ENCODE data around the gene EPAS1.

The EPAS1 gene

DNA sequence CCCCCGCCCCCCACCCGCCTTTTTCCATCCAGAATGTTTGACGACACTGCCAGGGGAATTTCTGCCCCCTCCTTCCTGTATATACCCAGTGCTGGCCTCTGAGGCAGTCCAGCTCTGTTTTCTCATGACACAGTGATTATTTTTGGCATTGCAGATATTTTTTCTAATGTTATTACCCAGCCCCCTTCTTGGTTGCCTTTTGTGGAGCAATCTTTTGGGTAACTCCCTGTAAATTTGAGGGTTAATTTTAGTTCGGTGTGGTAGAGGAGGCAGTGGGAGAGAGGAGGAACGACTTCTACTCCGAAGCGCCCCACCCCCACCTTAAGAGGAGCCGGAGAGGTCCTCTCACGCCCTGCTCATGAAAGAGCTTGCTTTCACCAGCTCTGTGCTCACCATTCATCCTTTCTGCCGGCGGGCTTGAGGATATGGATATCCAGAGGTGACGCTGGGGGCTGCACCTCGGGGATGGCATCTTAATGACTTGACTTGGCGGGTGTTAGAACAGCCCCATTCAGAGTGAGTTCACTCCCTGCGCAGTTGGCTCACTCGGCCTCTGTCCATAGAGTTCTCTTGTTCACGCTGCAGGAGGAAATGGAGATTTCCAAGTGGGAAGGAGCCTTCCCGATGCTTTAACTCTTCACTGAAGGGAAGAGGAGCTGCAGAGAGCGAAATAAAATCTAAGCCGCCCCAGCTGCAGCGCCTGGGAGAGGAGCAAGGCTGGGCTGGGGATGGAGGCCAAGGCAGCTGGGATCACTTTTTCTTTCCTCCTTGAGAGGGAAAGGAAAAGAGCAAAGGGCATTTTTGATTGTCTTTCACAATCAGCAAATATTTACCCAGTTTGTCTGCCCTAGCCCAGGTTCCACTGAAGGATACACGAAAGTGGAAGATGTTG lies 38.4 kb downstream of the EPAS1 start:
- peak; percentile 6; the same call in 2 of the 3 replicates for ATAC-seq
- TF ChIP-seq, protein P1, sequence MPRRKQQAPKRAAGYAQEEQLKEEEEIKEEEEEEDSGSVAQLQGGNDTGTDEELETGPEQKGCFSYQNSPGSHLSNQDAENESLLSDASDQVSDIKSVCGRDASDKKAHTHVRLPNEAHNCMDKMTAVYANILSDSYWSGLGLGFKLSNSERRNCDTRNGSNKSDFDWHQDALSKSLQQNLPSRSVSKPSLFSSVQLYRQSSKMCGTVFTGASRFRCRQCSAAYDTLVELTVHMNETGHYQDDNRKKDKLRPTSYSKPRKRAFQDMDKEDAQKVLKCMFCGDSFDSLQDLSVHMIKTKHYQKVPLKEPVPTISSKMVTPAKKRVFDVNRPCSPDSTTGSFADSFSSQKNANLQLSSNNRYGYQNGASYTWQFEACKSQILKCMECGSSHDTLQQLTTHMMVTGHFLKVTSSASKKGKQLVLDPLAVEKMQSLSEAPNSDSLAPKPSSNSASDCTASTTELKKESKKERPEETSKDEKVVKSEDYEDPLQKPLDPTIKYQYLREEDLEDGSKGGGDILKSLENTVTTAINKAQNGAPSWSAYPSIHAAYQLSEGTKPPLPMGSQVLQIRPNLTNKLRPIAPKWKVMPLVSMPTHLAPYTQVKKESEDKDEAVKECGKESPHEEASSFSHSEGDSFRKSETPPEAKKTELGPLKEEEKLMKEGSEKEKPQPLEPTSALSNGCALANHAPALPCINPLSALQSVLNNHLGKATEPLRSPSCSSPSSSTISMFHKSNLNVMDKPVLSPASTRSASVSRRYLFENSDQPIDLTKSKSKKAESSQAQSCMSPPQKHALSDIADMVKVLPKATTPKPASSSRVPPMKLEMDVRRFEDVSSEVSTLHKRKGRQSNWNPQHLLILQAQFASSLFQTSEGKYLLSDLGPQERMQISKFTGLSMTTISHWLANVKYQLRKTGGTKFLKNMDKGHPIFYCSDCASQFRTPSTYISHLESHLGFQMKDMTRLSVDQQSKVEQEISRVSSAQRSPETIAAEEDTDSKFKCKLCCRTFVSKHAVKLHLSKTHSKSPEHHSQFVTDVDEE (CRISPR knock-in tag; IDR thresholded peaks at IDR 0.05): no peak
- TF ChIP-seq, protein P2, sequence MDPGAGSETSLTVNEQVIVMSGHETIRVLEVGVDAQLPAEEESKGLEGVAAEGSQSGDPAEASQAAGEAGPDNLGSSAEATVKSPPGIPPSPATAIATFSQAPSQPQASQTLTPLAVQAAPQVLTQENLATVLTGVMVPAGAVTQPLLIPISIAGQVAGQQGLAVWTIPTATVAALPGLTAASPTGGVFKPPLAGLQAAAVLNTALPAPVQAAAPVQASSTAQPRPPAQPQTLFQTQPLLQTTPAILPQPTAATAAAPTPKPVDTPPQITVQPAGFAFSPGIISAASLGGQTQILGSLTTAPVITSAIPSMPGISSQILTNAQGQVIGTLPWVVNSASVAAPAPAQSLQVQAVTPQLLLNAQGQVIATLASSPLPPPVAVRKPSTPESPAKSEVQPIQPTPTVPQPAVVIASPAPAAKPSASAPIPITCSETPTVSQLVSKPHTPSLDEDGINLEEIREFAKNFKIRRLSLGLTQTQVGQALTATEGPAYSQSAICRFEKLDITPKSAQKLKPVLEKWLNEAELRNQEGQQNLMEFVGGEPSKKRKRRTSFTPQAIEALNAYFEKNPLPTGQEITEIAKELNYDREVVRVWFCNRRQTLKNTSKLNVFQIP (CRISPR knock-in tag; IDR thresholded peaks at IDR 0.05; ENCODE audit: borderline replicate concordance, low read depth): 0 out of 2 replicates have a peak, but pooled peaks have one; percentile 19
- TF ChIP-seq, protein P3, sequence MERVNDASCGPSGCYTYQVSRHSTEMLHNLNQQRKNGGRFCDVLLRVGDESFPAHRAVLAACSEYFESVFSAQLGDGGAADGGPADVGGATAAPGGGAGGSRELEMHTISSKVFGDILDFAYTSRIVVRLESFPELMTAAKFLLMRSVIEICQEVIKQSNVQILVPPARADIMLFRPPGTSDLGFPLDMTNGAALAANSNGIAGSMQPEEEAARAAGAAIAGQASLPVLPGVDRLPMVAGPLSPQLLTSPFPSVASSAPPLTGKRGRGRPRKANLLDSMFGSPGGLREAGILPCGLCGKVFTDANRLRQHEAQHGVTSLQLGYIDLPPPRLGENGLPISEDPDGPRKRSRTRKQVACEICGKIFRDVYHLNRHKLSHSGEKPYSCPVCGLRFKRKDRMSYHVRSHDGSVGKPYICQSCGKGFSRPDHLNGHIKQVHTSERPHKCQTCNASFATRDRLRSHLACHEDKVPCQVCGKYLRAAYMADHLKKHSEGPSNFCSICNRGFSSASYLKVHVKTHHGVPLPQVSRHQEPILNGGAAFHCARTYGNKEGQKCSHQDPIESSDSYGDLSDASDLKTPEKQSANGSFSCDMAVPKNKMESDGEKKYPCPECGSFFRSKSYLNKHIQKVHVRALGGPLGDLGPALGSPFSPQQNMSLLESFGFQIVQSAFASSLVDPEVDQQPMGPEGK (CRISPR knock-in tag; IDR thresholded peaks at IDR 0.05; ENCODE audit: borderline replicate concordance): peak; percentile 62; the same call in 1 of the 2 replicates
- TF ChIP-seq TCF4 (CRISPR knock-in tag; IDR thresholded peaks at IDR 0.05; ENCODE audit: borderline replicate concordance): peak; percentile 29; the same call in 1 of the 2 replicates
- TF ChIP-seq PPARA (CRISPR knock-in tag; IDR thresholded peaks at IDR 0.05; ENCODE audit: borderline replicate concordance): no peak
- TF ChIP-seq ISL1 (CRISPR knock-in tag; IDR thresholded peaks at IDR 0.05): peak; percentile 18; the same call in 1 of the 2 replicates
- TF ChIP-seq OSR1 (CRISPR knock-in tag; IDR thresholded peaks at IDR 0.05): no peak
- peak; percentile 55; the same call in 1 of the 2 replicates for TF ChIP-seq ZFP3 (CRISPR knock-in tag; IDR thresholded peaks at IDR 0.05)

DNA sequence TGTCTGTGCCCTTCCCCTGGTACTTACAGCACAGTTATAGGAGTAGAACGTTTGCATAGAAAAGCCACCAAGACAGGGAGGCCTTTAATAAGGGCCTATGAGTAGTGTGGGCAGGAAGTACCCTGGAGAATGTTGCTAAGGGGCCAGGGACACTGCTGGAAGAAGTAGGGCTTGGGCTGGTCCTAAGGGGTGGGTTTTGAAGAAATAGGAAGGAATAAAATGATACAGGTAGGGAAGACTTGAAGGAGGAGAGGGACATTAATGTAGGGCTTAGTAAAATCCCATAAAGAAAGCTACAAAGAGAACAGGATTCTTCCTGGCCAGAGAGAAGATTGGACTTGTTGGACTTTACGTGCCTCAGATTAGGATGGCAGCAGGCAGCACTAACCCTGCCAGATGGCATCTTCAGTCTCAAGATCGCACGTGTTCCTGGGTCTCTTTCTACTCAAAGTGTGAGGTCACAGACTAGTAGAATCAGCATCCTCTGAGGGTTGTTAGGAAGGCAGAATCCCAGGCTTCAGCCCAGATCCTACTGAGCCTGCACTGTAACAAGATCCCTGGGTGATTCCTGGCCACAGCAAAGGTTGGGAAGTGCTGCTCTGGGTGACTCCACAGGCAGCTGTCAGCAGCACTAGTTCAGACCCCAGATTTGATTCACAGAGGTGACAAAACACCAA lies 39.2 kb downstream of the EPAS1 start:
- TF ChIP-seq ZFP30 (CRISPR knock-in tag; IDR thresholded peaks at IDR 0.05) (no peak), ESRRG (CRISPR knock-in tag; IDR thresholded peaks at IDR 0.05) (no peak), ISL1 (CRISPR knock-in tag; IDR thresholded peaks at IDR 0.05) (no peak)
- peak; percentile 42 for ATAC-seq

GRCh38 chr2:46337208-46337994 lies 40.2 kb downstream of the EPAS1 start:
- no peak for TF ChIP-seq ESRRG (CRISPR knock-in tag; IDR thresholded peaks at IDR 0.05)
- TF ChIP-seq TCF4 (CRISPR knock-in tag; IDR thresholded peaks at IDR 0.05; ENCODE audit: borderline replicate concordance): no peak
- TF ChIP-seq OSR1 (CRISPR knock-in tag; IDR thresholded peaks at IDR 0.05): no peak
- no peak for TF ChIP-seq SNAI2 (CRISPR knock-in tag; IDR thresholded peaks at IDR 0.05)
- no peak for TF ChIP-seq ZC3H10 (CRISPR knock-in tag; IDR thresholded peaks at IDR 0.05)
- TF ChIP-seq GLIS3 (CRISPR knock-in tag; IDR thresholded peaks at IDR 0.05): no peak

DNA sequence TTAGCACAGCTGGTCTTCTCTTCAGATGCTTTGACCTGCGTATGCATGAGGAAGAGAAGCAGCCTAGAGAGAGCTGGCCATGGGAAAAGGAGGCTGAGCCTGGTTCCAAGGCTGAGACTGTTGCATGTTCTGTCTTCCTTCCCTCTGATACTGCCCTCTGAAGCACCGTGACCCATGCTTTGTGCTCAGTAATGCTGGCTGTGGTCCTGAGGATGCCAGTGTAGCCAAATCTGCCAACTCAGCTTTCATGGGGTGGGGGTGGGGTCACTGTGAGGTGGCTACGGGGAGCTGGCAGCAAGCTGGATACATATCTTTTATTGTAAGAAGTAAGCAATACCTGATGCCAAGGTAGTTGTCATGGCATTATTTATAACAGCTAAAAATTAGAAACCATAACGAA lies 41.5 kb downstream of the EPAS1 start:
- ATAC-seq: no peak
- no peak for TF ChIP-seq GLIS3 (CRISPR knock-in tag; IDR thresholded peaks at IDR 0.05)
- TF ChIP-seq TOX (CRISPR knock-in tag; IDR thresholded peaks at IDR 0.05; ENCODE audit: borderline replicate concordance): no peak
- 0 out of 2 replicates have a peak, but pooled peaks have one; percentile 8 for TF ChIP-seq ZFP3 (CRISPR knock-in tag; IDR thresholded peaks at IDR 0.05)

More at GRCh38 chr2:46337208-46337994, 40.2 kb downstream of the EPAS1 start:
- ATAC-seq: no peak

GRCh38 chr2:46339200-46339599 lies 42.0 kb downstream of the EPAS1 start:
- peak; percentile 5; the same call in 1 of the 3 replicates for ATAC-seq
- TF ChIP-seq ARNTL (CRISPR knock-in tag; IDR thresholded peaks at IDR 0.05; ENCODE audit: borderline replicate concordance, low read depth) (no peak), ZNF70 (CRISPR knock-in tag; IDR thresholded peaks at IDR 0.05) (peak; percentile 52), OSR1 (CRISPR knock-in tag; IDR thresholded peaks at IDR 0.05) (no peak), ZFP30 (CRISPR knock-in tag; IDR thresholded peaks at IDR 0.05) (no peak), ZNF8 (CRISPR knock-in tag; IDR thresholded peaks at IDR 0.05) (peak; percentile 85), ZC3H10 (CRISPR knock-in tag; IDR thresholded peaks at IDR 0.05) (no peak), BACH2 (CRISPR knock-in tag; IDR thresholded peaks at IDR 0.05; ENCODE audit: borderline replicate concordance) (no peak; the same call in 1 of the 2 replicates), TCF4 (CRISPR knock-in tag; IDR thresholded peaks at IDR 0.05; ENCODE audit: borderline replicate concordance) (peak; percentile 99), TOX (CRISPR knock-in tag; IDR thresholded peaks at IDR 0.05; ENCODE audit: borderline replicate concordance) (no peak)
- TF ChIP-seq, protein P1 (CRISPR knock-in tag; IDR thresholded peaks at IDR 0.05): peak; percentile 96
- TF ChIP-seq, protein P3 (CRISPR knock-in tag; IDR thresholded peaks at IDR 0.05; ENCODE audit: borderline replicate concordance): no peak
